ENCODE results near the gene COA4.

DNA sequence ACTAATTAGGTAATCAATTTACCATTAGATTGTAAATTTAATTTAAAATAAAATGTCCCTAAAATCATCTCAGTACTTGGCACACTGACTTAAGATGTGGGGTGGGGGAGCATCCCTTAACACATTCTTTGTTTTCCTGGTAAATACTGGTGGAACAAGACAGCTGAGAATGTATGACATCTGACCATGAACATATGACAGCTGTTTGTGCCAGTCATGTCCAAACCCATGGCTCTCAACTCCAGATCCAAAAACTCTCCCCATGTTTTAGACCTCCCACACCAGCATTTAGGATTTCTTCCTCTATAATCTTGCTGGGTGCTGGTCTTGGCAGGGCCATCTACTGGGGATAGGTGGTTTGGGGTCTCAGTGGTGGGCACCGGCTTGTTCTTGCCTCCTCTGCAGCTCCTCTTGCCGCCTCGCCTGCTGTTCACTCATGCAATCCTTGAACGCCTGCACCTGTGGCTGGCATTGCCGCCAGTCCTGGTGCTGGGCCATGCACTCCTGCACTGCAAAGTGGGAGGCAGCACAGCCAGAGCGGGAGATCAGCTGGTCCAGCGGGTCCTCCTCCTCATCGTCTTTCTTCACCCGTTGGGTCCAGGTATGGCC, 3.8 kb downstream of the COA4 start:
- TF ChIP-seq CTCF (conservative IDR thresholded peaks at IDR 0.05; ENCODE audit: low read length): no peak
- TF ChIP-seq EZH2phosphoT487 (IDR thresholded peaks at IDR 0.05; ENCODE audit: borderline replicate concordance, low read depth, low read length): no peak

Data from OCI-LY7 (cell line).